HepG2 (cell line): Measurements from ENCODE around the gene HACD2. TPM values are rescaled to one million over a fixed set of nuclear protein-coding genes. Genes with fewer than 3 reads are reported as not detected.
A peak's percentile ranks its signal among the peaks of the same experiment; 100 is the strongest.

Experiments
- ATF1 ChIP-seq: IDR thresholded peaks from 2 replicates; pipeline ENCODE4 v1.6.1; 2016; ENCODE audit warnings: mild to moderate bottlenecking, control low read depth
- ELF4 ChIP-seq: sonication (generic); formaldehyde crosslinking; IDR thresholded peaks from 2 replicates; pipeline ENCODE4 v1.5.0; 2020; ENCODE audit warnings: missing genetic modification reagents, mild to moderate bottlenecking, moderate library complexity, borderline replicate concordance
- ZMAT3 ChIP-seq: sonication (generic); formaldehyde crosslinking; conservative IDR thresholded peaks from 2 replicates; pipeline ENCODE4 v1.7.0; 2021; ENCODE audit warnings: missing genetic modification reagents
- polyA plus RNA-seq, 8 experiments: library from polyadenylated mRNA; depleted of rRNA in 3 of 8; stranded (reverse) in 7 of 8; unstranded in 1 of 8; fragments of >200 nt; fragmentation: Illumina TruSeq in 4 of 8; extraction: Trizol in 4 of 8; gene quantifications; 2 replicates each; pipeline versions ENCODE4 v1.2.1 to v1.2.3, GENCODE V29; 2011 to 2016; ENCODE audit warnings: low read depth in 4 of 8, missing spikeins in 1 of 8, mixed read lengths in 1 of 8; ENCODE audit not compliant: insufficient read depth in 1 of 8
- total RNA-seq, 5 experiments: library from RNA; depleted of rRNA; stranded (reverse); fragments of >200 nt; fragmentation: Illumina TruSeq; extraction: Trizol; gene quantifications; 2 replicates each; pipeline ENCODE4 v1.2.3, GENCODE V29; 2016; ENCODE audit warnings: low read depth in 1 of 5
- TF ChIP-seq, protein P1 (sequence below): sonication (generic); formaldehyde crosslinking; IDR thresholded peaks from 2 replicates; pipeline ENCODE4 v1.4.0; 2020; ENCODE audit warnings: mild to moderate bottlenecking, missing genetic modification reagents
- TF ChIP-seq, protein P2 (sequence below): sonication (generic); formaldehyde crosslinking; IDR thresholded peaks from 2 replicates; pipeline ENCODE4 v1.5.1; 2020; ENCODE audit warnings: mild to moderate bottlenecking, missing genetic modification reagents
- TF ChIP-seq, protein P3 (sequence below): sonication (generic); formaldehyde crosslinking; IDR thresholded peaks from 2 replicates; pipeline ENCODE4 v1.8.0; 2022; ENCODE audit warnings: missing genetic modification reagents, mild to moderate bottlenecking, inconsistent platforms, borderline replicate concordance

The HACD2 gene
- total and polyA plus RNA-seq, 2 of the 13 experiments (the other 11 are each of a cell fraction or from before 2014, with no cell fraction given), result 47.0 to 50.4 TPM

GRCh38 chr3:123590685-123591450, 6.0 kb upstream of the HACD2 start (continued):
- TF ChIP-seq ELF4 (CRISPR knock-in tag) (no peak), ZMAT3 (CRISPR knock-in tag) (no peak), ATF1 (CRISPR knock-in tag) (no peak)
- TF ChIP-seq, protein P1, sequence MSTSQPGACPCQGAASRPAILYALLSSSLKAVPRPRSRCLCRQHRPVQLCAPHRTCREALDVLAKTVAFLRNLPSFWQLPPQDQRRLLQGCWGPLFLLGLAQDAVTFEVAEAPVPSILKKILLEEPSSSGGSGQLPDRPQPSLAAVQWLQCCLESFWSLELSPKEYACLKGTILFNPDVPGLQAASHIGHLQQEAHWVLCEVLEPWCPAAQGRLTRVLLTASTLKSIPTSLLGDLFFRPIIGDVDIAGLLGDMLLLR (CRISPR knock-in tag), result no peak
- TF ChIP-seq, protein P2, sequence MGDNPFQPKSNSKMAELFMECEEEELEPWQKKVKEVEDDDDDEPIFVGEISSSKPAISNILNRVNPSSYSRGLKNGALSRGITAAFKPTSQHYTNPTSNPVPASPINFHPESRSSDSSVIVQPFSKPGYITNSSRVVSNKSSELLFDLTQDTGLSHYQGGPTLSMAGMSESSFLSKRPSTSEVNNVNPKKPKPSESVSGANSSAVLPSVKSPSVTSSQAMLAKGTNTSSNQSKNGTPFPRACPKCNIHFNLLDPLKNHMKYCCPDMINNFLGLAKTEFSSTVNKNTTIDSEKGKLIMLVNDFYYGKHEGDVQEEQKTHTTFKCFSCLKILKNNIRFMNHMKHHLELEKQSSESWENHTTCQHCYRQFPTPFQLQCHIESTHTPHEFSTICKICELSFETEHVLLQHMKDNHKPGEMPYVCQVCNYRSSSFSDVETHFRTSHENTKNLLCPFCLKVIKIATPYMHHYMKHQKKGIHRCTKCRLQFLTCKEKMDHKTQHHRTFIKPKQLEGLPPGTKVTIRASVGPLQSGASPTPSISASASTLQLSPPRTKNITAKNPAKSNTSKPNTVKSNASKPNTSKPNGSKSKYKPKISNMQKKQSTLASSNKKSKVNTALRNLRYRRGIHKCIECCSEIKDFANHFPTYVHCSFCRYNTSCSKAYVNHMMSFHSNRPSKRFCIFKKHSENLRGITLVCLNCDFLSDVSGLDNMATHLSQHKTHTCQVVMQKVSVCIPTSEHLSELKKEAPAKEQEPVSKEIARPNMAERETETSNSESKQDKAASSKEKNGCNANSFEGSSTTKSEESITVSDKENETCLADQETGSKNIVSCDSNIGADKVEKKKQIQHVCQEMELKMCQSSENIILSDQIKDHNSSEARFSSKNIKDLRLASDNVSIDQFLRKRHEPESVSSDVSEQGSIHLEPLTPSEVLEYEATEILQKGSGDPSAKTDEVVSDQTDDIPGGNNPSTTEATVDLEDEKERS (CRISPR knock-in tag), result peak; percentile 96
- TF ChIP-seq, protein P3, sequence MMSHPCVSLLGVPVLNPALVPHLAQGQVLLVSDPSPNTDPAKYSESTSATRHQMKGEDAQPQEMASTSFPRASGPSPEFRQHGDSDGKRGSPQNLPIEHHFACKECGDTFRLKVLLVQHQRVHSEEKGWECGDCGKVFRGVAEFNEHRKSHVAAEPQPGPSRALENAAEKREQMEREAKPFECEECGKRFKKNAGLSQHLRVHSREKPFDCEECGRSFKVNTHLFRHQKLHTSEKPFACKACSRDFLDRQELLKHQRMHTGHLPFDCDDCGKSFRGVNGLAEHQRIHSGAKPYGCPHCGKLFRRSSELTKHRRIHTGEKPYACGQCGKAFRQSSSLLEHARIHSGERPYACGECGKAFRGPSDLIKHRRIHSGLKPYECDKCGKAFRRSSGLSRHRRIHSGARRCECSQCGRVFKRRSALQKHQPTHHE (CRISPR knock-in tag), result no peak
